Activated gamma-delta T cell (primary cell): ENCODE measurements around the gene KLF11.
"Not testable (repeated sequence)": the region's sequence is repeated elsewhere in the genome, so short reads cannot be mapped to it uniquely, and the experiment has no call there.

Source experiments
- DNase-seq: peaks from one replicate; lab custom pipeline; 2025; lab: John Stamatoyannopoulos, UW

The KLF11 gene

GRCh38 chr2:10009271-10009810 is 34.0 kb upstream of the KLF11 start:
- DNase-seq = no peak

DNA sequence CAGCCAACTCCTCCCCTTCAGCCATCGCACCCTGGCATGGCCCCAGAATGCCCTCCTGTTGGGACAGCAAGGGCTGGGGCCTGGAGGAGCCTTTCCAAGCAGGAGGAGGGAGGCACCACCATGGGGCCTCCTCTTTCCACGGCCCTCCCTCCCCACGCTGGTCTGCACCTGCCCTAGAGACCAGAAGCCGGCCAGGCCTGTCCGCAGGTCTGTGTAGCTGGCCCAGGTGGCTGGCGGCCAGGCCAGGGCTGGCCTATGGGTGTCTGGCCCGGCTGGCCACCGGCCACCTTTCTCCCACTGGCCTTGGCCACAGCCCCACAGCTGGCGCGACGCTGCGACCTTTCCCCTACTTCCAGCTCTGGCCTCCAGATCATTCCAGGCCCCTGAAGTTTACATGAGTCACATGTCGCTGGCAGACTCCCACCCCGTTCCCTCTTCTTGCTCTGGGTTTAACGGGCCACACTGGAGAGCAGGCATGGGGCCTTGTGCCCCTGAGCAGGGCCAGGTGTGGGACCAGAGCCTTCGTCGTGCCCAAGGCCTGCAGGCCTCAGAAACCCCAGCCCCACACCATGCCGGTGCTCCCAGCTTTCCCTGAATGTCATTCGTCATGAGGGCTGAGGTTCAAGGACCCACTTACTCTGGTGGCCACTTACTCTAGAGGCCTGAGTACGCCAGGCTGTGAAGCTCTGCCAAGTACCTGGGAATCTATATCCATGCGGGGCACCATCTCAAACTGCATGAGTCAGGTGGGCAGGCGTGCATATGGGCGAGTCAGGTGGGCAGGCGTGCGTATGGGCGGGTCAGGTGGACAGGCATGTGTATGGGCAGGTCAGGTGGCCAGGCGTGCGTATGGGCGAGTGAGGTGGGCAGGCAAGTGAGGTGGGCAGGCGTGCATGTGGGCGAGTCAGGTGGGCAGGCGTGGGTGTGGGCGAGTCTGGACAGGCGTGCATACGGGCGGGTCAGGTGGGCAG is 33.3 kb upstream of the KLF11 start:
- DNase-seq = no peak

DNA sequence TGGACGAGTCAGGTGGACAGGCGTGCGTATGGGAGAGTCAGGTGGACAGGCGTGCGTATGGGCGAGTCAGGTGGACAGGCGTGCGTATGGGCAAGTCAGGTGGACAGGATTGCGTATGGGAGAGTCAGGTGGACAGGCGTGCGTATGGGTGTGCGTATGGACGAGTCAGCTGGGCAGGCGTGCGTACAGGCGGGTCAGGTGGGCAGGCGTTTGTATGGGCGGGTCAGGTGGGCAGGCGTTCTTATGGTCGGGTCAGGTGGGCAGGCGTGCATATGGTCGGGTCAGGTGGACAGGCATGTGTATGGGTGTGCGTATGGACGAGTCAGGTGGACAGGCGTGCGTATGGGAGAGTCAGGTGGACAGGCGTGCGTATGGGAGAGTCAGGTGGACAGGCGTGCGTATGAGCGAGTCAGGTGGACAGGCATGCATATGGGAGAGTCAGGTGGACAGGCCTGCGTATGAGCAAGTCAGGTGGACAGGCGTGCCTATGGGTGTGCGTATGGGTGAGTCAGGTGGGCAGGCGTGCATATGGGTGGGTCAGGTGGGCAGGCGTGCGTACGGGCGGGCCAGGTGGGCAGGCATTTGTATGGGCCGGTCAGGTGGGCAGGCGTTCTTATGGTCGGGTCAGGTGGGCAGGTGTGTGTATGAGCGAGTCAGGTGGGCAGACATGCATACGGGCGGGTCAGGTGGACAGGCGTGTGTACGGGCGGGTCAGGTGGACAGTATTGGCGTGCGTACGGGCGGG is 32.3 kb upstream of the KLF11 start:
- not testable (repeated sequence) for DNase-seq

GRCh38 chr2:10011606-10012325 is 31.6 kb upstream of the KLF11 start:
- not testable (repeated sequence) for DNase-seq

DNA sequence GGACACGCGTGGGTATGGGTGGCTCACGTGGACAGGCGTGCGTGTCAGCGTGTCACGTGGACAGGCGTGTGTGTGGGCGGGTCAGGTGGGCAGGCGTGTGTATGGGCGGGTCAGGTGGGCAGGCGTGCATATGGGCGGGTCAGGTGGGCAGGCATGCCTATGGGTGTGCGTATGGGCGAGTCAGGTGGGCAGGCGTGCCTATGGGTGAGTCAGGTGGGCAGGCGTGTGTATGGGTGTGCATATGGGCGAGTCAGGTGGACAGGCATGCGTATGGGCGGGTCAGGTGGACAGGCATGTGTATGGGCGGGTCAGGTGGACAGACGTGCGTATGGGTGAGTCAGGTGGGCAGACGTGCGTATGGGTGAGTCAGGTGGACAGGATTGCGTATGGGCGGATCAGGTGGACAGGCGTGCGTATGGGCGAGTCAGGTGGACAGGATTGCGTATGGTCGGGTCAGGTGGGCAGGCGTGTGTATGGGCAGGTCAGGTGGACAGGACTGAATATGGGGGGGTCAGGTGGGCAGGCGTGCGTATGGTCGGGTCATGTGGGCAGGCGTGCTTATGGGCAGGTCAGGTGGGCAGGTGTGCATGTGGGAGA is 30.9 kb upstream of the KLF11 start:
- not testable (repeated sequence) for DNase-seq

- no peak for DNase-seq
Measured at GRCh38 chr2:10012963-10013461, 30.3 kb upstream of the KLF11 start.

DNA sequence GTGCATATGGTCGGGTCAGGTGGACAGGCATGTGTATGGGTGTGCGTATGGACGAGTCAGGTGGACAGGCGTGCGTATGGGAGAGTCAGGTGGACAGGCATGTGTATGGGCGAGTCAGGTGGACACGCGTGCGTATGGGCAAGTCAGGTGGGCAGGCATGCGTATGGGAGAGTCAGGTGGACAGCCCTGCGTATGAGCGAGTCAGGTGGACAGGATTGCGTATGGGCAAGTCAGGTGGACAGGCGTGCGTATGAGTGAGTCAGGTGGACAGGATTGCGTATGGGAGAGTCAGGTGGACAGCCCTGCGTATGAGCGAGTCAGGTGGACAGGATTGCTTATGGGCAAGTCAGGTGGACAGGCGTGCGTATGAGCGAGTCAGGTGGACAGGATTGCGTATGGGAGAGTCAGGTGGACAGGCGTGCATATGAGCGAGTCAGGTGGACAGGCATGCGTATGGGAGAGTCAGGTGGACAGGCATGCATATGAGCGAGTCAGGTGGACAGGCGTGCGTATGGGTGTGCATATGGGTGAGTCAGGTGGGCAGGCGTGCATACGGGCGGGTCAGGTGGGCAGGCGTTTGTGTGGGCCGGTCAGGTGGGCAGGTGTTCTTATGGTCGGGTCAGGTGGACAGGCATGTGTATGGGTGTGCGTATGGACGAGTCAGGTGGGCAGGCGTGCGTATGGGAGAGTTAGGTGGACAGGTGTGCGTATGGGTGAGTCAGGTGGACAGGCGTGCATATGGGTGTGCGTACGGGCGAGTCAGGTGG is 29.5 kb upstream of the KLF11 start:
- not testable (repeated sequence) for DNase-seq

DNA sequence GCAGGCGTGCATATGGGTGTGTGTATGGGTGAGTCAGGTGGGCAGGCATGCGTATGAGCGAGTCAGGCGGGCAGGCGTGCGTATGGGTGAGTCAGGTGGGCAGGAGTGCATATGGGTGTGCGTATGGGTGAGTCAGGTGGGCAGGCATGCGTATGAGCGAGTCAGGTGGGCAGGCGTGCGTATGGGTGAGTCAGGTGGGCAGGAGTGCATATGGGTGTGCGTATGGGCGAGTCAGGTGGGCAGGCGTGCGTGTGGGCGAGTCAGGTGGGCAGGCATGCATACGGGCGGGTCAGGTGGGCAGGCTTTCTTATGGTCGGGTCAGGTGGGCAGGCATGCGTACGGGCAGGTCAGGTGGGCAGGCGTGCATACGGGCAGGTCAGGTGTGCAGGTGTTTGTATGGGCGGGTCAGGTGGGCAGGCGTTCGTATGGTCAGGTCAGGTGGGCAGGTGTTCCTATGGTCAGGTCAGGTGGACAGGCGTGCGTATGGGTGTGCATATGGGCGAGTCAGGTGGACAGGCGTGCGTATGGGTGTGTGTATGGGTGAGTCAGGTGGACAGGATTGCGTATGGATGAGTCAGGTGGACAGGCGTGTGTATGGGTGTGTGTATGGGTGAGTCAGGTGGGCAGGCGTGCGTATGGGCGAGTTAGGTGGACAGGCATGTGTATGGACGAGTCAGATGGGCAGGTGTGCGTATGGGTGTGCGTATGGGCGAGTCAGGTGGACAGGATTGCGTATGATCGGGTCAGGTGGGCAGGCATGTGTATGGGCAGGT is 28.7 kb upstream of the KLF11 start:
- DNase-seq = no peak

GRCh38 chr2:10015376-10015989 is 27.9 kb upstream of the KLF11 start:
- DNase-seq = not testable (repeated sequence)

DNA sequence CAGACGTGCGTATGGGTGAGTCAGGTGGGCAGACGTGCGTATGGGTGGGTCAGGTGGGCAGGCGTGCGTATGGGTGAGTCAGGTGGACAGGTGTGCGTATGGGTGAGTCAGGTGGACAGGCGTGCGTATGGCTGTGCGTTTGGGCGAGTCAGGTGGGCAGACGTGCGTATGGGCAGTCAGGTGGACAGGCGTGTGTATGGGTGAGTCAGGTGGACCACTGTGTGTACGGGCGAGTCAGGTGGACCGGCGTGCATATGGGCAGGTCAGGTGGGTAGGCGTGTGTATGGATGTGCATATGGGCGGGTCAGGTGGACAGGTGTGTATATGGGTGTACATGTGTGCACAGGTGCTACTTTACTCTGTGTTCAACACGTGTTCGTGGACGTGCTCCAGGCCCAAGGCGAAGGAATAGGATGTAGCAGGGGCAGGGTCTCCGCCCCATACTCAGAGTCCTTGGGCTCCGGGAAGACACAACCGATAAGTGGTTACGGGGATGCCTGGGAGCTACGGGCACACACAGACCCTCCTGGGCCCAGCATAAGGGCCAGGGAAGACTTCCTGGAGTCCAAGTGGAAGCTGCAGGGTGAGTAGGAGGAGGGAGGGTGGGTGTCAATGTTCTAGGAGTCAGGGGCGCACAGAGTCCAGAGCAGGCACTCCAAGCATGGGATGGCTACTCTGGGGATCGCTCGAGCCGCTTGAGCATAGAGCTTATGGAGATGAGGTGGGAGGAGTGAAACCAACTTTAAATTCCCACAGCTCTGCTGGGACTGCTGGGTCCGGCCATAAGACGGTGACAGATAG is 27.1 kb upstream of the KLF11 start:
- DNase-seq = no peak

DNA sequence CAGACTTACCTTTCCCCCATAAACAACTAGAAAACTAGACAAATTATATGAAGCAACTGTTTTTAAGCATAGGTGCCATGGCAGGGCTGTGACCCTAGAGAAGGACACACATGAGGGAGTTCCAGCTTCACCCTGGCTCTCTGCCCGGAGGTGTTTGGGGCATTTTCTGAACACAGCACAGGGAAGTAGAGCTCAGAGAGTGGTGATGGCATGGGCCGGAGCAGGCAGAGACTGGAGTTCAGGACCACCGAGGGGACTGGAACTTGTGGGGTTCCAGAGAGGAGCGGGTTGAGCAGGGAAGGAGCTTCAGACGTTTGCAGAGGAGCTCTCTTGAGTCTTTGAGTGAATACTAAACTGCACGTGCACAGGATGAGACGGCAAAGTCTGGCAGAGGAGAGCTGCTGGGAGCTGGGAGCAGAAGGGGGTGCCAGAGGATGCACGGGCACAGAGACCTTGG is 26.5 kb upstream of the KLF11 start:
- DNase-seq = no peak

- no peak for DNase-seq
Measured at GRCh38 chr2:10017313-10017941, 25.9 kb upstream of the KLF11 start.

DNA sequence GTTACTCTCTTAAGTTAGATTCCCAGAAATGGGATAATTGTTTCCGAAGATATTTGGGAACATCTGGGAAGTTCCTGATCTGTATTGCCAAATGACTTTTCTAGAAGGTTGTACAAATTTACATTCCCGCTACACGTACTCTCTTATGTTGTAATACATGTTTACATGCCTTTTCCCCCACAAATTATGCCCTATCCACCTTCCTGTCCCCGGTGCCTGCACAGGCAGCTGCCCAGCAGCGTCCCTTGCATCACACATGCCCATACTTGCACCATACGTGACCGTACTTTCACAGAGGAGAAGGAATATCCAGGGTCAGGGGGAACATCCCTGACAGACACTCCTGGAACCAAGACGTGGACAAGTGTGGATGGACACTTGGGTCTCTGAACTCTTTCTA is 24.2 kb upstream of the KLF11 start:
- DNase-seq = no peak

DNA sequence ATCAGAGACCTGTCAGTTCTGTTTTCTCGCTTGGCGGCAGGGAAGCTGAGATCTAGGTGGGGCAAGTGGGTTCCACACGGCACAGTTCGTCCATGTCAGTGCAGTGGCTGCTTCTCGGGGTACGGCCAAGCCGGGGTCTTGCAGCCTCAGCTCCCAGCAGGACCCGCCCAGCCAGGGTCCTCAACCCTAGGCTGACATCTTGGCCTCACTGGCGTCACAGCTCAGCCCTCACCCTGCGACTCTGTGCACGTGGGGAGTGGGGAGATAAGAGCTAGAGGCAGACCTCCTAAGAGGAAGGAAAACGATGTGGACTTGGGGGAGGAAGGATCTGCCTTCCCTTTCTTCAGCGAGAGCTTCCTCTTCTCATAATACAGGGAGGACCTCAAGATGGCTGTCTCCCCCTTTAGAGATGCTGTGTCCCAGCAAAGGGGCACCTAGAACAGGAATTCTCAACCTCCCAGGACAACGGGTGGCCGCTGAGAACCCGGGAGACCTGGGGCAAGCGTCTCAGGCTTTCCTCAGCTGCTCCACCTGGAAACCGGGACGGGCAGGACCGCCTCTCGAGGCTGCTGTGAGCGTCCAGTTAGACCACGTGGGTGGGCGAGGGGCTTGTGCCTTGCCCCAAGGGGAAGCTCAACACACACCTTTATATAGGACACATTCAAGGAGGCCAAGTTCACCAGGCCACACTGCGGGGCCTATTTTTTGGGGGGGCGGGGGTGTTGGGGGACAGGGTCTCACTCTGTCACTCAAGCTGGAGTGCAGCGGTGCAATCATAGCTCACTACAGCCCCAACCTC is 23.5 kb upstream of the KLF11 start:
- DNase-seq = no peak

DNA sequence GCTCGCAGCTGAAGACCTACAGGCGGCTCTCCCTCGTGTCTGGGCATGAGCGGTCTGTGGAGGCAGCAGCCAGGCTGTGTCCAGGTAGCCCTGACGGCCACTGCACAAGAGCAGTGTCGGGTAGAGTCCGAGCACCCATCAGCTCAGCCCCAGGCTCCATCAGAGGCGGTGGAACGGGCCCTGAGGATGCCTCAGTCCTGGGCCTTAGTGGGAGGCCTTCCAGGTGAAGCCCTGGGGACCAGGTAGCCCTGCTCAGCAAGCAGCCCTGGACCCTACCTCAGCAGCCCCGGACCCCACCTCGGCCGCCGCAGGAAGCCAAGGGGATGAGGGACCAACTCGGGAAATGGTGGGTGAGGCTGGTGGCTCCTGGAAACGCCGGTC is 21.3 kb upstream of the KLF11 start:
- DNase-seq = no peak

DNA sequence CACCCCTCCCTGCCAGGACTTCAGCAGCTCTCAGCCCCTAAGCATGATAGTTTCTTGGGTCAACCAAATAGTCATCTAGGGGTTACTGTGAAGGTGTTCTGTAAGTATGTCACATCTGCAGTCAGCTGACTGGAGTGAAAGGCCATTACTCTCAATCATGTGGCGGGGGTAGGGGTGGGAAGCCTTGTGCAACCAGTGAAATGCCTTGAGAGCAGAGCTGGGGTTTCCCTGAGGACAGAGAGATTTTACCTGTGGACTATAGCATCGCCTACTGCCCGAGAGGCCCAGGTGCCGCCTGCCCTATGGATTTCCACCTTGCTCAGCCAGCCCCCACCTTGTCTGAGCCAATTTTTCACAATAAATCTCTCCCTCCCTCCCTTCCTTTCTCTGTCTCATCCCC is 20.9 kb upstream of the KLF11 start:
- DNase-seq = no peak

- no peak for DNase-seq
Measured at GRCh38 chr2:10022966-10023662, 20.2 kb upstream of the KLF11 start.
